HUES6 (cell line): ENCODE results near the gene SLCO1B1.
"Not testable (repeated sequence)": the region's sequence is repeated elsewhere in the genome, so short reads cannot be mapped to it uniquely, and the experiment has no call there.

Source experiments
- H3K27ac ChIP-seq: 2 replicates; pipeline ENCODE4 v1.7.0; 2013; ENCODE audit warnings: low read depth, mild to moderate bottlenecking, low read length, inconsistent platforms
- H3K27me3 ChIP-seq: 2 replicates; pipeline ENCODE4 v1.6.1; 2013; ENCODE audit warnings: low read length; ENCODE audit not compliant: control insufficient read depth, insufficient read depth
- H3K36me3 ChIP-seq: 2 replicates; pipeline ENCODE4 v1.6.1; 2013; ENCODE audit warnings: low read length; ENCODE audit not compliant: control insufficient read depth, insufficient read depth
- H3K4me1 ChIP-seq: 2 replicates; pipeline ENCODE4 v1.6.1; 2013; ENCODE audit warnings: low read length; ENCODE audit not compliant: control insufficient read depth, insufficient read depth
- H3K4me3 ChIP-seq: 2 replicates; pipeline ENCODE4 v1.5.1; 2013; ENCODE audit warnings: low read depth, low read length
- H3K9ac ChIP-seq: one replicate; pipeline ENCODE4 v1.6.1; 2013; ENCODE audit warnings: mild to moderate bottlenecking, low read length
- H3K9me3 ChIP-seq: 2 replicates; pipeline ENCODE4 v1.6.1; 2013; ENCODE audit warnings: low read depth, low read length; ENCODE audit not compliant: control insufficient read depth, insufficient read depth

SLCO1B1 gene

DNA sequence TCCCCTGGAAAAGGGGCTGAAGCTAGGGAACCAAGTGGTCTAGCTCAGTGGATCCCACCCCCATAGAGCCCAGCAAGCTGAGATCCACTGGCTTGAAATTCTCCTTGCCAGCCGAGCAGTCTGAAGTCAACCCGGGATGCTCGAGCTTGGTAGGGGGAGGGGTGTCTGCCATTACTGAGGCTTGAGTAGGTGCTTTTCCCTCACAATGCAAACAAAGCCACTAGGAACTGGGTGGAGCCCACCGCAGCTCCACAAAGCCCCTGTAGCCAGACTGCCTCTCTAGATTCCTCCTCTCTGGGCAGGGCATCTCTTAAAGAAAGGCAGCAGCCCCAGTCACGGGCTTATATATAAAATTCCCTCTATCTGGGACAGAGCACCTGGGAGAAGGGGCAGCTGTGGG is 18.9 kb downstream of the SLCO1B1 start:
- H3K4me3 ChIP-seq, H3K27me3 ChIP-seq, H3K4me1 ChIP-seq, H3K27ac ChIP-seq, H3K9me3 ChIP-seq, H3K9ac ChIP-seq, H3K36me3 ChIP-seq: not testable (repeated sequence)

DNA sequence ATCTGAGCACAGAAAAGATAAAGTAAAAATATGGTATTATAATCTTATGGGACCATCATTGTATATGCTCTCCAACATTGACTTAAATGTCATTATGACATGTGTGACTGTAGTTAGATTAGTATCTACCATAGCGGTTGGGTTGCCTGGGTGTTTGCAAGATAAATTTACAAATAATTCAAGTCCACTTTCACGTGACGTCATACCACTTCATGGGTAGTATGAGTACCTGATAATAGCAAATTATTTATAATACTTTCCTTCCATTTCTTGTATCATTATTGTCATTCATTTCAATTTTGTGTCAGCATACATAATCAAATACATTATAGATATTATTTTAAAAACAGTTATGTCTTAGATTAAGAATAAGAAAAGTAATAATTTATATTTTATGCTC is 20.2 kb downstream of the SLCO1B1 start:
- Histone ChIP-seq H3K9me3 (no peaks in the 10 kb centered on the region), H3K36me3 (no peaks in the 10 kb centered on the region), H3K9ac (no peak overlapping the region), H3K4me3 (no peak overlapping the region), H3K27ac (no peak overlapping the region), H3K27me3 (no peaks in the 10 kb centered on the region), H3K4me1 (peaks cover 9% of the 10 kb centered on the region; the same call in 1 of the 2 replicates)

DNA sequence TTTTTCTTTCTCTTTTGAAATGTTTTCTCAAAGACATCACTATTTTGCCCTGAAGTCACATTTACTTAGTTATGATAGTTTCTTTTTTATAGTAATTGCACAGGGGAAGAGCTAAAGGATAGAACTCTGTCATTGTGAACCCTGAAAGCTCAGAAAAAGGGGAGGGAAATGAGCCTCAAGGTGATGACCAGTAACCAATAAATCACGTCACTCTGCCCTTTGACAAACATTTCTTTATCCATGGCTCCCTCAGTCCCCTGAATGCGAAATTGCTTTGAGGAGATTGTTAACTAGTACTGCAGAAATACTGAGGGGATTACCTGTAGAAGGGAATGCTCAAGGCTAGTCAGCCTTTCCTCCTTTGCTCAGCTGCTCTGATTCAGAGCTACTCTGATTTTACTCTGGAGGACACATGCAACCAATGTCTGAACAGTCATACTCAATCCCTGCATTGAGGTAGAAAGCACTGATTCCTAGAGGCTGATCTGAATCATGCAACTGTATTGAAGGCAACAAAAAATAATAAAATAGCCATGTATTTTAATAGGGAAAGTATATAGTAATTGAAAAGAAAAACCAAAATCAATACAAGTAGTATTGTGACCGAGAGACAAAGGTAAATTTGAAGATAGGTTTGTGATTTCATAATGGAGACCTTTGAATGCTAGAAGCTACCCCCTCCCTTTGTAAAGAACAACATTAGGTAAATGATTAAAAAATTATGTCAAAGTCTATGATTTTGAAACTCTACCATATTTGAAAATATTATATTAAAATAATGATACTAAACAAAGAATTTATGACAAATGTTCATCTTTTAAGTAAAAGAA is 24.7 kb downstream of the SLCO1B1 start:
- H3K27ac ChIP-seq: no peak overlapping the region
- no peaks in the 10 kb centered on the region for H3K36me3 ChIP-seq
- no peak overlapping the region for H3K4me3 ChIP-seq
- no peaks in the 10 kb centered on the region for H3K9me3 ChIP-seq
- no peaks in the 10 kb centered on the region for H3K4me1 ChIP-seq
- H3K27me3 ChIP-seq: no peaks in the 10 kb centered on the region
- H3K9ac ChIP-seq: no peak overlapping the region

DNA sequence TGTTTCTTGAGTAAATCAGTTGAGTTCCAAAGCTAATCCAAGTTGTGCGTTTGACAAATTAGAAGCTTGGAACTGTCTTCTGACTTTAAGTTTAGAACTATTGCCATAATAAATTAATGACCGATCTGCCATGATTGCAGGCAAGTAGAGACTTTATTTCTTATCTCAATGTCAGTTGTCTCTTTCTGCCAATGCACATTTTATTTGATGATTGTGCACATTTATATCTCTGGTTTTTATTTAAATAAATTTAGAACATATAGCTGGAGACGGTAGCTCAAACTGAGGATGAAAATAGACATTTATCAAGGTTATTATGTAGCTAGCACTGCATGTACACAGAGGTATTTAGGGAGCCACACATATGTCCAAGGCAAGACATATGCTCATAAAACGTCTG is 34.1 kb downstream of the SLCO1B1 start:
- Histone ChIP-seq H3K4me1 (no peaks in the 10 kb centered on the region), H3K36me3 (no peaks in the 10 kb centered on the region), H3K9me3 (no peaks in the 10 kb centered on the region), H3K27me3 (no peaks in the 10 kb centered on the region), H3K27ac (no peak overlapping the region), H3K4me3 (no peak overlapping the region), H3K9ac (no peak overlapping the region)

DNA sequence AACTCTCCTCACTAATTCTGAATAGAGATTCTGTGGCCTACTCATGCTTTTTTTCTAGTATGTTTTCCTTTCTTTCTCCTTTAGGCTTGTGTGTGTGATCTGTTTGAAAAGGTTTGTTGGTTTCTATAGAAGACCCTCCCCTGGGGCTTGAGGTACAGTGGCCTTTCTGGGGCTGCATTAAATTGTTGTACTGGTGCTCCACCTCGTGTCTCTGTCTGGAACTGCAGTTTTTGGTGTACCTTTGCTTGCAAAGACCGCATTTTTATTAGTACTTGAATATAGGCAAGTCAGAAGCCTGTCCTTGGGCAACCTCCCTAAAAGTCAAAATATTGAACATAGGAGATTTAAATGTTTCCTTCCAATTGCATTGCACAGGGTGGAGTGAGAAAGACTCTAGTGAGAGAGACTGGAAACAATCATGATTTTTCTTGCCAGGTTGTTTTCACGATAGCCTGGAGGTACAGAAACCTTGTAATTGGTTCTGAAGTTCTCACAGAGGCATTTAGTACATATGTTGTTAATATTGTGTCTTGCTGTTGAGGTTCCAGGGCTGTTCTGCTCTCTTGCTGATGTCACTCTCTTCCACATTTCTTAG is 39.0 kb downstream of the SLCO1B1 start:
- H3K27ac ChIP-seq: no peak overlapping the region
- no peak overlapping the region for H3K9ac ChIP-seq
- peaks cover 12% of the 10 kb centered on the region for H3K4me1 ChIP-seq
- H3K36me3 ChIP-seq: no peaks in the 10 kb centered on the region
- H3K27me3 ChIP-seq: no peaks in the 10 kb centered on the region
- H3K4me3 ChIP-seq: no peak overlapping the region
- H3K9me3 ChIP-seq: no peaks in the 10 kb centered on the region

DNA sequence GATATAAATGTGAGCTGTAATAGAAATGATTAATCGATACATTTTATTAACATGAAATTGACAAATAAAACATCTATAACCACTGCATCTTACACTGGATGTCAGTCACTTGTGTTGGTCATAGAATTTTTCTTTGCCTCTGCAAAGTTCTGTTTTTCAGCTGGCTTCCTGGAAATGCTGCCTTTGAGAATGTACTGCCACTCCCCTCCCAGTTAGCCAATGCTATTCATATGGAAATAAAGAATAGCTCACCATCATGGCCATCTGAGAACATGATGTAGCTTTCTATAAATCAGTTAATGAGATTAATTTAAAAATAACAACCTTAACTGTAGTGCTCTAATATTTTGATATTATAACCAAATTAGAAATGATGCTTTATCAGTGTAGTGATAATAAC is 41.1 kb downstream of the SLCO1B1 start:
- Histone ChIP-seq H3K9me3 (no peaks in the 10 kb centered on the region), H3K4me1 (peaks cover 12% of the 10 kb centered on the region), H3K9ac (no peak overlapping the region), H3K27ac (no peak overlapping the region), H3K36me3 (no peaks in the 10 kb centered on the region), H3K27me3 (no peaks in the 10 kb centered on the region), H3K4me3 (no peak overlapping the region)

DNA sequence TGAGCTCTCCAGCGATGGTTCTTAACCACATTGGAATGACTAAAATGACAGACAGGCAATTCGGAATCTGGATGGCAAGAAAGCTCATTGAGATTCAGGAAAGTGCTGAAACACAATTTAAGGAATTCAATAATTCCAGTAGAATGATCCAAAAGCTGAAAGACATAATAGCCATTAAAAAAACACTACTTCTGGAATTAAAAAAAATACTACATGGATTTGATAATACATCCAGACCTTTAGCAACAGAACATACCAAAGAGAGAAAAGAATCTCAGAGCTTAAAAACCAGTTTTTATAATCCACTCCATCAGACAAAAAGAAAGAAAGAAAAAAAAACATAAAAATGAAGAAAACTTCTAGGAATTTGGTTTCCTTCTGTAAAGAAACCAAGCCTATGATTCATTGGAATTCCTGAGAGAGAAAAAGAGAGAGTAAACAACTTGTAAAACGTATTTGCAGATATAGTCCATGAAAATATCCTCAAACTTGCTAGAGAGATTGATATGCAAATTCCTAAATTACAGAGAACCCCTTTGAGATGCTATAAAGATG is 52.8 kb downstream of the SLCO1B1 start:
- no peak overlapping the region for H3K4me3 ChIP-seq
- no peaks in the 10 kb centered on the region for H3K27me3 ChIP-seq
- no peak overlapping the region for H3K9ac ChIP-seq
- H3K36me3 ChIP-seq: no peaks in the 10 kb centered on the region
- no peaks in the 10 kb centered on the region for H3K4me1 ChIP-seq
- no peaks in the 10 kb centered on the region for H3K9me3 ChIP-seq
- H3K27ac ChIP-seq: no peak overlapping the region; the same call in 1 of the 2 replicates

DNA sequence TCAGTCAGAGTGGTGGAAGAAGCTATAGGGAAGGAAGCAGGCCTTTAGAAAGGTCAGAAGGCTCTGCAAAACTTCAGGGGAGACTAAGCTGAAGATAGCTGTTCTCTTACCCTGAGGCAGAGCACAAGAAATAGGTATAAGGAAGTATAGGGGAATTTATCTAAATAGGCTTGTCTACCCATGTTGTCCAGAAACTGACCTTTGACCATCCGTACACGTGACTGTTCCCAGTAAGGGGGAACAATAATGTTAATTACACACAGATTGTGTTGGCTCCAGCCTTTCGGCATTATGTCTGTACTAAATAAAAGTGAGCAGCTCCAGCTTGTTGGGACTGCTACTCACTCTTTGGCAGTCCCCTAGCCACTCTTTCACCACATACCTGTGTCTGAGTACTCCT is 59.0 kb downstream of the SLCO1B1 start:
- Histone ChIP-seq H3K27me3 (no peaks in the 10 kb centered on the region), H3K9ac (no peak overlapping the region), H3K4me3 (no peak overlapping the region), H3K4me1 (no peaks in the 10 kb centered on the region), H3K9me3 (0 out of 2 replicates have a peak, but pooled peaks cover 2% of the 10 kb centered on the region), H3K36me3 (no peaks in the 10 kb centered on the region), H3K27ac (no peak overlapping the region)

DNA sequence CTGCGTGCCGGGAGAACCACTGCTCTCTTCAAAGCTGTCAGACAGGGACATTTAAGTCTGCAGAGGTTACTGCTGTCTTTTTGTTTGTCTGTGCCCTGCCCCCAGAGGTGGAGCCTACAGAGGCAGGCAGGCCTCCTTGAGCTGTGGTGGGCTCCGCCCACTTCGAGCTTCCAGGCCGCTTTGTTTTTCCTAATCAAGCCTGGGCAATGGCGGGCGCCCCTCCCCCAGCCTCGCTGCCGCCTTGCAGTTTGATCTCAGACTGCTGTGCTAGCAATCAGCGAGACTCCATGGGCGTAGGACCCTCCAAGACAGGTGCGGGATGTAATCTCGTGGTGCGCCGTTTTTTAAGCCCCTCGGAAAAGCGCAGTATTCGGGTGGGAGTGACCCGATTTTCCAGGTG is 83.4 kb downstream of the SLCO1B1 start:
- peak overlapping the region; percentile 45 for H3K9ac ChIP-seq

DNA sequence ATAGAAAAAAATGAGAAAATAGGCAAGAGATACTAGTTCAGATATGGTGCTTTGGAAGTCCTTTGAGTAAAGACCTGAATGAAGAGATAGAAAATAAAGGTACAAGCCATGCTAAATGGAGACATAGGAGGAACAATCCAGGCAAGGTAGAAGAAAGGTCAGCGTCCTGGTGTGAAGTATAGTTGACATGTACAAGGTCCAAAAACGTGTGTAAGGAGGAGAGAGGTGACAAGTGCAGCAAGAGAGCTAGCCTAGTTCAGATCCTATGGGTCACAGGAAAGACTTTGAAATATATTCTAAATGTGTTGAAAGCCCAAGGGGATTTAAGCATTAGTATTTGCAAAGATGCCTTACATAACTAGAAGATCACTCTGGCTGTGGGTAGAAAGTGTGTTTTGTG is 88.2 kb downstream of the SLCO1B1 start:
- Histone ChIP-seq H3K4me1 (no peaks in the 10 kb centered on the region), H3K36me3 (no peaks in the 10 kb centered on the region), H3K27me3 (no peaks in the 10 kb centered on the region), H3K27ac (no peak overlapping the region), H3K9ac (no peak overlapping the region), H3K9me3 (no peaks in the 10 kb centered on the region), H3K4me3 (no peak overlapping the region)

More for the DNA sequence above, 83.4 kb downstream of the SLCO1B1 start:
- H3K4me3 ChIP-seq: peak overlapping the region; percentile 51
- not testable (repeated sequence) for H3K27ac ChIP-seq, H3K36me3 ChIP-seq, H3K27me3 ChIP-seq, H3K4me1 ChIP-seq, H3K9me3 ChIP-seq

DNA sequence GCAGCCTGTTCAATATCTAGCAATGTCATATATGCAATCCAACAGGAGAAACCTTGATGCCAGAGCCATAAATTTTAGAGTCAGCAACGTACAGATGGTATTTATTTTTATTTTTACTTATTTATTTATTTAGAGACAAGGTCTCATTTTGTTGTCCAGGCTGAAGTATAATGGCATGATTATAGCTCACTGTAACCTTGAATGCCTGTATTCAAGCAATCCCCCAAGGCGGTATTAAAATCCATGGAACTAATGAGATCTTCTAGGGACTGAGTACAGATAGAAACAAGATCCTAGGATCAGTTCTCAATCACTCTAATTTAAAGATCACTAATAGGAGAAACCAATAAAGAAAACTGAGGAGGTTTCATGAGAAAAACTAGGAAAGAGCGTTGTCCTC is 89.3 kb downstream of the SLCO1B1 start:
- Histone ChIP-seq H3K4me3 (no peak overlapping the region), H3K9me3 (no peaks in the 10 kb centered on the region), H3K36me3 (no peaks in the 10 kb centered on the region), H3K9ac (no peak overlapping the region), H3K4me1 (no peaks in the 10 kb centered on the region), H3K27ac (no peak overlapping the region), H3K27me3 (no peaks in the 10 kb centered on the region)
